H1 (cell line): ENCODE data around the gene PRKAR2B. TPM values are rescaled to one million over a fixed set of nuclear protein-coding genes. Genes with fewer than 3 reads are reported as not detected.

Experiments
- CTCF ChIA-PET: fragments of 300-600 bp; sonication (Branson Sonifier 250); formaldehyde crosslinking; loops from one replicate; lab custom pipeline; 2021; ENCODE audit not compliant: partially characterized antibody; lab: Charles Lee
- POLR2A ChIA-PET: fragments of 300-600 bp; sonication (Branson Sonifier 250); formaldehyde crosslinking; loops from one replicate; lab custom pipeline; 2021; ENCODE audit warnings: inconsistent platforms; ENCODE audit not compliant: partially characterized antibody; lab: Charles Lee
- DNase-seq, 2 experiments: peaks; one replicate each; pipeline versions ENCODE4 v3.0.0 to v3.0.0-alpha.2; 2010 to 2022; ENCODE audit warnings: low spot score in 2 of 2, low read depth in 1 of 2, mixed read lengths in 1 of 2
- FAIRE-seq: peaks from 2 replicates; lab custom pipeline; 2011; peaks lifted over from hg19 to GRCh38; lab: Jason Lieb, UNC
- H2AFZ ChIP-seq: 2 replicates; pipeline ENCODE4 v1.8.1; 2012; ENCODE audit warnings: low read length, inconsistent platforms
- H2AK5ac ChIP-seq: 2 replicates; pipeline ENCODE4 v1.6.1; 2013; ENCODE audit warnings: low read depth, low read length
- H2BK120ac ChIP-seq: replicated peaks from 2 replicates; pipeline ENCODE3; 2013; ENCODE audit warnings: low read depth, low read length, inconsistent platforms
- H2BK12ac ChIP-seq: 2 replicates; pipeline ENCODE4 v1.6.1; 2013; ENCODE audit warnings: low read depth, low read length
- H2BK15ac ChIP-seq: 2 replicates; pipeline ENCODE4 v1.6.1; 2013; ENCODE audit warnings: low read length
- H2BK20ac ChIP-seq: 2 replicates; pipeline ENCODE4 v1.6.1; 2013; ENCODE audit warnings: low read length
- H2BK5ac ChIP-seq: 2 replicates; pipeline ENCODE4 v1.6.1; 2013; ENCODE audit warnings: low read depth, low read length
- H3K14ac ChIP-seq: 2 replicates; pipeline ENCODE4 v1.6.1; 2013; ENCODE audit warnings: inconsistent platforms; ENCODE audit not compliant: insufficient read length
- H3K18ac ChIP-seq: 2 replicates; pipeline ENCODE4 v1.6.1; 2013; ENCODE audit warnings: low read length; ENCODE audit errors: extremely low read depth
- H3K23ac ChIP-seq: 2 replicates; pipeline ENCODE4 v1.6.1; 2013; ENCODE audit warnings: inconsistent platforms; ENCODE audit not compliant: insufficient read length
- H3K23me2 ChIP-seq: 2 replicates; pipeline ENCODE4 v1.6.1; 2013; ENCODE audit warnings: low read depth, low read length
- H3K27ac ChIP-seq: 2 replicates; pipeline ENCODE4 v1.6.1; 2011; ENCODE audit warnings: low read depth, low read length, inconsistent platforms
- H3K27me3 ChIP-seq, 4 experiments: replicated peaks in 1 of 4; 1 replicate in 1 of 4; 2 replicates in 3 of 4; pipeline versions ENCODE4 v1.6.1 to v1.8.1; 2011 to 2013; ENCODE audit warnings: low read length in 3 of 4, mild to moderate bottlenecking in 3 of 4, inconsistent platforms in 2 of 4, mixed read lengths in 2 of 4, moderate library complexity in 1 of 4; ENCODE audit not compliant: control insufficient read depth in 3 of 4, insufficient read depth in 3 of 4; ENCODE audit errors: extremely low read depth in 1 of 4
- H3K36me3 ChIP-seq, 4 experiments: 2 replicates each; pipeline versions ENCODE4 v1.6.1 to v1.8.1; 2011 to 2013; ENCODE audit warnings: mild to moderate bottlenecking in 4 of 4, low read length in 3 of 4, moderate library complexity in 2 of 4, control low read depth in 1 of 4, inconsistent platforms in 1 of 4; ENCODE audit not compliant: insufficient read depth in 4 of 4, control insufficient read depth in 2 of 4
- H3K4ac ChIP-seq: replicated peaks from 2 replicates; pipeline ENCODE3; 2013; ENCODE audit warnings: low read length, low read depth, mixed read lengths, inconsistent platforms; ENCODE audit not compliant: insufficient read length
- H3K4me1 ChIP-seq, 4 experiments: replicated peaks in 1 of 4; 1 replicate in 1 of 4; 2 replicates in 3 of 4; pipeline versions ENCODE4 v1.6.1 to v1.8.1; 2011 to 2013; ENCODE audit warnings: low read length in 3 of 4, inconsistent platforms in 2 of 4, mixed read lengths in 1 of 4; ENCODE audit not compliant: insufficient read depth in 4 of 4, control insufficient read depth in 3 of 4
- H3K4me2 ChIP-seq, 2 experiments: 2 replicates each; pipeline versions ENCODE4 v1.6.1 to v1.8.1; 2011 to 2013; ENCODE audit warnings: low read depth in 2 of 2, low read length in 2 of 2, control low read depth in 1 of 2, inconsistent platforms in 1 of 2, mild to moderate bottlenecking in 1 of 2; ENCODE audit not compliant: insufficient read depth in 1 of 2
- H3K4me3 ChIP-seq, 4 experiments: fragments of 200-600, 300-600 bp in 1 of 4; sonication (generic), shearing (Covaris generic), sonication (Bioruptor Twin) in 1 of 4; 2 replicates each; pipeline versions ENCODE4 v1.5.1 to v1.8.1; 2011 to 2016; ENCODE audit warnings: low read length in 4 of 4, low read depth in 3 of 4, control low read depth in 2 of 4, inconsistent platforms in 2 of 4, mild to moderate bottlenecking in 2 of 4, mixed read lengths in 1 of 4, moderate library complexity in 1 of 4; ENCODE audit not compliant: insufficient read depth in 2 of 4; ENCODE audit errors: extremely low read depth in 1 of 4
- H3K56ac ChIP-seq: replicated peaks from 2 replicates; pipeline ENCODE3; 2013; ENCODE audit warnings: low read depth, mild to moderate bottlenecking, mixed read lengths, low read length, inconsistent platforms; ENCODE audit not compliant: insufficient read length
- H3K79me1 ChIP-seq: 2 replicates; pipeline ENCODE4 v1.6.1; 2013; ENCODE audit warnings: low read depth, low read length, control low read depth
- H3K79me2 ChIP-seq, 2 experiments: 2 replicates each; pipeline versions ENCODE4 v1.6.1 to v1.8.1; 2012 to 2013; ENCODE audit warnings: low read length in 2 of 2, mild to moderate bottlenecking in 2 of 2, inconsistent platforms in 1 of 2; ENCODE audit not compliant: insufficient read depth in 2 of 2, control insufficient read depth in 1 of 2
- H3K9ac ChIP-seq, 4 experiments: replicated peaks in 1 of 4; 1 replicate in 1 of 4; 2 replicates in 3 of 4; pipeline versions ENCODE4 v1.6.1 to v1.8.1; 2011 to 2013; ENCODE audit warnings: low read depth in 3 of 4, low read length in 3 of 4, control low read depth in 2 of 4, mild to moderate bottlenecking in 2 of 4, moderate library complexity in 2 of 4, inconsistent platforms in 1 of 4; ENCODE audit errors: extremely low read depth in 1 of 4
- H3K9me3 ChIP-seq, 2 experiments: 2 replicates each; pipeline versions ENCODE4 v1.6.1 to v1.8.1; 2012 to 2013; ENCODE audit warnings: mild to moderate bottlenecking in 2 of 2, moderate library complexity in 2 of 2, control low read depth in 1 of 2, inconsistent platforms in 1 of 2, low read depth in 1 of 2, low read length in 1 of 2, mixed read lengths in 1 of 2; ENCODE audit not compliant: insufficient read depth in 2 of 2
- H4K20me1 ChIP-seq, 2 experiments: replicated peaks in 1 of 2; 2 replicates each; pipeline versions ENCODE3 to v1.8.1; 2011 to 2013; ENCODE audit warnings: inconsistent platforms in 2 of 2, low read length in 2 of 2, mild to moderate bottlenecking in 1 of 2; ENCODE audit not compliant: insufficient read depth in 2 of 2, control insufficient read depth in 1 of 2
- H4K5ac ChIP-seq: 2 replicates; pipeline ENCODE4 v1.6.1; 2013; ENCODE audit warnings: low read length, low read depth, mixed read lengths, inconsistent platforms; ENCODE audit not compliant: insufficient read length
- H4K8ac ChIP-seq: 2 replicates; pipeline ENCODE4 v1.8.0; 2013; ENCODE audit warnings: mild to moderate bottlenecking, moderate library complexity, low read length, inconsistent platforms; ENCODE audit not compliant: insufficient read depth; ENCODE audit errors: extremely low read depth
- H4K91ac ChIP-seq: replicated peaks from 2 replicates; pipeline ENCODE3; 2013; ENCODE audit warnings: low read length, mixed read lengths, inconsistent platforms; ENCODE audit not compliant: insufficient read length
- BACH1 ChIP-seq: IDR thresholded peaks from 2 replicates; pipeline ENCODE4 v1.6.1; 2012; ENCODE audit warnings: low read length, improper control_type of control experiment
- CHD1 ChIP-seq: IDR thresholded peaks from 2 replicates; pipeline ENCODE4 v1.6.1; 2012; ENCODE audit warnings: low read depth, low read length, improper control_type of control experiment
- CHD2 ChIP-seq: IDR thresholded peaks from 2 replicates; pipeline ENCODE4 v1.6.1; 2012; ENCODE audit warnings: low read length, improper control_type of control experiment
- EGR1 ChIP-seq: IDR thresholded peaks from 2 replicates; pipeline ENCODE4 v1.6.1; 2011; ENCODE audit warnings: low read depth, low read length, borderline replicate concordance
- EP300 ChIP-seq, 2 experiments: IDR thresholded peaks; 1 replicate in 1 of 2; 2 replicates in 1 of 2; pipeline ENCODE4 v1.6.1; 2011 to 2012; ENCODE audit warnings: low read depth in 2 of 2, low read length in 2 of 2, mild to moderate bottlenecking in 2 of 2, borderline replicate concordance in 1 of 2, inconsistent platforms in 1 of 2, moderate library complexity in 1 of 2
- GABPA ChIP-seq: IDR thresholded peaks from 2 replicates; pipeline ENCODE4 v1.6.1; 2011; ENCODE audit warnings: mild to moderate bottlenecking, low read length, moderate library complexity, borderline replicate concordance; ENCODE audit not compliant: insufficient read depth
- HDAC2 ChIP-seq, 2 experiments: fragments of 300-600 bp in 1 of 2; sonication (generic) in 1 of 2; IDR thresholded peaks; 2 replicates each; pipeline ENCODE4 v1.6.1; 2011 to 2012; ENCODE audit warnings: low read depth in 2 of 2, low read length in 2 of 2, mild to moderate bottlenecking in 2 of 2, moderate library complexity in 2 of 2, borderline replicate concordance in 1 of 2, inconsistent platforms in 1 of 2
- HDAC6 ChIP-seq: IDR thresholded peaks from one replicate; pipeline ENCODE4 v1.7.1; 2012; ENCODE audit warnings: low read depth, mild to moderate bottlenecking, inconsistent platforms, low read length, moderate library complexity
- KDM5A ChIP-seq: fragments of 200-600 bp; IDR thresholded peaks from 2 replicates; pipeline ENCODE4 v1.7.1; 2012; ENCODE audit warnings: mild to moderate bottlenecking, low read length, inconsistent platforms, mixed read lengths
- NANOG ChIP-seq: IDR thresholded peaks from 2 replicates; pipeline ENCODE4 v1.6.1; 2011; ENCODE audit warnings: low read length, low read depth, mild to moderate bottlenecking, inconsistent platforms; ENCODE audit not compliant: insufficient read depth, poor library complexity, severe bottlenecking
- NRF1 ChIP-seq: IDR thresholded peaks from 2 replicates; pipeline ENCODE4 v1.6.1; 2011; ENCODE audit warnings: mild to moderate bottlenecking, low read depth, low read length, improper control_type of control experiment
- SAP30 ChIP-seq: fragments of 300-600 bp; sonication (generic); IDR thresholded peaks from 2 replicates; pipeline ENCODE4 v1.7.1; 2012; ENCODE audit warnings: low read length, moderate library complexity, mild to moderate bottlenecking, inconsistent platforms; ENCODE audit not compliant: insufficient read depth, insufficient replicate concordance
- SIX5 ChIP-seq: IDR thresholded peaks from 2 replicates; pipeline ENCODE4 v1.6.1; 2011; ENCODE audit warnings: mild to moderate bottlenecking, low read depth, low read length
- SP1 ChIP-seq: IDR thresholded peaks from 2 replicates; pipeline ENCODE4 v1.6.1; 2011; ENCODE audit warnings: low read depth, low read length
- TAF7 ChIP-seq: optimal IDR thresholded peaks from 2 replicates; pipeline ENCODE3; 2011; ENCODE audit warnings: low read depth, mild to moderate bottlenecking, inconsistent platforms, low read length, moderate library complexity, borderline replicate concordance
- WGBS, 2 experiments: shearing (Covaris generic) in 1 of 2; methylation state at CpG; one replicate each; pipeline versions ENCODE4 v1.1.6 to v1.1.7; 2013 to 2015; ENCODE audit warnings: low lambda C conversion rate in 2 of 2, mixed read lengths in 2 of 2, inconsistent platforms in 1 of 2, low coverage in 1 of 2, missing lambda C conversion rate in 1 of 2; ENCODE audit not compliant: insufficient replicate concordance in 2 of 2, insufficient coverage in 1 of 2, insufficient read length in 1 of 2; ENCODE audit errors: extremely low coverage in 1 of 2, missing lambda C conversion rate in 1 of 2; 5-methylcytosine and 5-hydroxymethylcytosine counted together
- polyA plus RNA-seq, 7 experiments: library from polyadenylated mRNA; depleted of rRNA in 3 of 7; stranded (reverse) in 5 of 7; unstranded in 2 of 7; fragments of >200 nt in 5 of 7; fragments of 200-250 nt in 2 of 7; gene quantifications; 1 replicate in 5 of 7; 2 replicates in 1 of 7; 4 replicates in 1 of 7; pipeline versions ENCODE4 v1.2.1 to v1.2.3, GENCODE V29; 2011 to 2013; ENCODE audit warnings: missing spikeins in 2 of 7, mixed read lengths in 2 of 7
- total RNA-seq: library from RNA; stranded (reverse); fragmentation: NEBNext Ultra II Directional; extraction: Animal tissue kit (Norgen Biotek cat#: 25700); gene quantifications from 2 replicates; pipeline ENCODE4 v1.2.1, GENCODE V29; 2021

PRKAR2B gene
- total and polyA plus RNA-seq, 2 of the 8 experiments (the other 6 are each of a cell fraction or from before 2014, with no cell fraction given), result 10.4 to 37.0 TPM

DNA sequence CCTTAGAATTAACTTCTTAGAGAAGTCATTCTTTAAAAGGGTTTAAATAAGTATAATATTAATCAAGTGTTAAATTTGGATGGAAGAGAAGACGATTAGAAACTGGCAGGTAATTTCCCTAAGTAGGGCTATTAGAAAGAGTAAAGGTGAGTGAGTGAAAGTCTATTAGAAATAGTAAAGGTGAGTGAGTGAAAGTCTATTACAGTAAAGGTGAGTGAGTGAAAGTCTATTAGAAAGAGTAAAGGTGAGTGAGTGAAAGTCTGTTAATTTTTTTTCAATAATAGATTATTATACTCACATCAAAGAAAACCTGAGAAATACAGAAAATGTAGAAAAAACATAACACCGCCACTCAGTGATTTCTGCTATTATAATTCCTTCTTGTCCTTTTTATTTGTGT lies 113.5 kb downstream of the PRKAR2B start:
- Histone ChIP-seq H3K36me3 (peaks cover 0 to 3% (median 0%) of the 10 kb centered on the region in 4 experiments; a peak in 1 of 8 replicates), H3K4me1 (no peaks in the 10 kb centered on the region), H3K4me2 (no peak overlapping the region), H3K79me1 (no peaks in the 10 kb centered on the region), H3K23me2 (no peaks in the 10 kb centered on the region; the same call in 1 of the 2 replicates), H2AK5ac (no peak overlapping the region), H2BK15ac (no peak overlapping the region), H4K20me1 (no peaks in the 10 kb centered on the region), H2AFZ (no peak overlapping the region), H3K14ac (no peak overlapping the region), H2BK12ac (no peak overlapping the region), H4K5ac (no peak overlapping the region), H3K79me2 (no peaks in the 10 kb centered on the region), H2BK20ac (no peak overlapping the region), H3K27ac (no peak overlapping the region), H3K9ac (no peak overlapping the region), H3K9me3 (no peaks in the 10 kb centered on the region), H2BK120ac (no peak overlapping the region), H3K56ac (no peak overlapping the region), H4K8ac (no peak overlapping the region), H2BK5ac (no peak overlapping the region), H3K27me3 (no peaks in the 10 kb centered on the region), H4K91ac (no peak overlapping the region), H3K23ac (no peak overlapping the region), H3K18ac (no peak overlapping the region), H3K4me3 (no peak overlapping the region), H3K4ac (no peak overlapping the region)
- WGBS, 2 experiments, result 89 to 100% methylated on average over 1 to 2 of the region's 2 CpGs
- FAIRE-seq (no peak), DNase-seq (no peak)
- ChIA-PET POLR2A (no interaction called here), CTCF (no interaction called here)
- TF ChIP-seq NRF1 (no peak), SP1 (no peak), EGR1 (no peak), TAF7 (no peak), CHD2 (no peak), SAP30 (no peak), KDM5A (no peak), GABPA (no peak), BACH1 (no peak), SIX5 (no peak), HDAC2 (IDR thresholded peaks at IDR 0.05; ENCODE audit: borderline replicate concordance in 1 of 2, low read depth in 2 of 2, low read length in 2 of 2) (no peak), CHD1 (no peak), HDAC6 (no peak), EP300 (IDR thresholded peaks at IDR 0.05; ENCODE audit: borderline replicate concordance in 1 of 2, low read depth in 2 of 2, low read length in 2 of 2) (no peak), NANOG (no peak)
